Endothelial cell of umbilical vein (primary cell): Measurements from ENCODE around the gene PTS. TPM values are rescaled to one million over a fixed set of nuclear protein-coding genes. Genes with fewer than 3 reads are reported as not detected.

Experiments used
- BruUV-seq: library from RNA; stranded (reverse); fragments of 400-500 nt; replicated peaks from 2 replicates; lab custom pipeline; 2021; lab: Mats Ljungman, UMichigan
- CTCF ChIA-PET: fragments of 300-600, 350-600 bp; sonication (Branson Sonifier 250); formaldehyde crosslinking; loops from one replicate; lab custom pipeline; 2021; ENCODE audit warnings: antibody characterized with exemption, inconsistent platforms; lab: Charles Lee
- POLR2A ChIA-PET: fragments of 300-600, 350-600 bp; sonication (Branson Sonifier 250); formaldehyde crosslinking; loops from one replicate; lab custom pipeline; 2021; ENCODE audit warnings: antibody characterized with exemption, inconsistent platforms; lab: Charles Lee
- DNase-seq: peaks from one replicate; pipeline ENCODE4 v3.0.0-alpha.2; 2011; ENCODE audit warnings: low read depth, low spot score
- FAIRE-seq: peaks from 2 replicates; lab custom pipeline; 2011; peaks lifted over from hg19 to GRCh38; lab: Jason Lieb, UNC
- H2AFZ ChIP-seq: 2 replicates; pipeline ENCODE4 v1.6.0; 2012; ENCODE audit warnings: low read depth, low read length, control low read depth, inconsistent platforms
- H3K27ac ChIP-seq: 2 replicates; pipeline ENCODE4 v1.5.1; 2011; ENCODE audit warnings: low read depth, mild to moderate bottlenecking, control low read depth, low read length, moderate library complexity; ENCODE audit not compliant: insufficient read depth
- H3K27me3 ChIP-seq, 2 experiments: 2 replicates each; pipeline versions ENCODE4 v1.6.0 to v1.6.1; 2011; ENCODE audit warnings: low read length in 2 of 2, mixed read lengths in 1 of 2; ENCODE audit not compliant: control insufficient read depth in 2 of 2, insufficient read depth in 2 of 2
- H3K36me3 ChIP-seq, 2 experiments: 2 replicates in 1 of 2; 3 replicates in 1 of 2; pipeline ENCODE4 v1.5.1; 2011; ENCODE audit warnings: low read length in 2 of 2, mild to moderate bottlenecking in 1 of 2, moderate library complexity in 1 of 2; ENCODE audit not compliant: control insufficient read depth in 2 of 2, insufficient read depth in 2 of 2; ENCODE audit errors: extremely low read depth in 1 of 2
- H3K4me1 ChIP-seq: 3 replicates; pipeline ENCODE4 v1.5.1; 2011; ENCODE audit warnings: mild to moderate bottlenecking, low read length; ENCODE audit not compliant: control insufficient read depth, insufficient read depth; ENCODE audit errors: extremely low read depth
- H3K4me2 ChIP-seq: 2 replicates; pipeline ENCODE4 v1.6.1; 2011; ENCODE audit warnings: low read length, control low read depth, mixed read lengths; ENCODE audit not compliant: insufficient read depth
- H3K4me3 ChIP-seq, 3 experiments: fragments of 200-600 bp in 1 of 3; sonication (generic), shearing (Covaris generic) in 1 of 3; replicated peaks in 1 of 3; 2 replicates each; pipeline ENCODE4 v1.5.1; 2011 to 2016; ENCODE audit warnings: control low read depth in 3 of 3, low read length in 3 of 3, mild to moderate bottlenecking in 2 of 3, inconsistent platforms in 1 of 3, low read depth in 1 of 3, moderate library complexity in 1 of 3; ENCODE audit not compliant: insufficient read depth in 1 of 3
- H3K79me2 ChIP-seq: 2 replicates; pipeline ENCODE4 v1.6.0; 2012; ENCODE audit warnings: low read length, inconsistent platforms; ENCODE audit not compliant: control insufficient read depth, insufficient read depth
- H3K9ac ChIP-seq: replicated peaks from 2 replicates; pipeline ENCODE3; 2011; ENCODE audit warnings: low read length, control low read depth; ENCODE audit not compliant: insufficient read depth; ENCODE audit errors: extremely low read depth
- H3K9me1 ChIP-seq: replicated peaks from 3 replicates; pipeline ENCODE4 v1.6.0; 2011; ENCODE audit warnings: mild to moderate bottlenecking, low read length; ENCODE audit not compliant: control insufficient read depth, insufficient read depth; ENCODE audit errors: extremely low read depth
- H3K9me3 ChIP-seq: replicated peaks from 2 replicates; pipeline ENCODE4 v1.5.1; 2012; ENCODE audit warnings: low read length, inconsistent platforms; ENCODE audit not compliant: control insufficient read depth, insufficient read depth
- H4K20me1 ChIP-seq: replicated peaks from 2 replicates; pipeline ENCODE3; 2011; ENCODE audit warnings: mild to moderate bottlenecking, low read length; ENCODE audit not compliant: control insufficient read depth, insufficient read depth; ENCODE audit errors: extremely low read depth
- EZH2 ChIP-seq: IDR thresholded peaks from 2 replicates; pipeline ENCODE4 v1.6.1; 2012; ENCODE audit warnings: borderline replicate concordance, low read depth, mild to moderate bottlenecking, moderate library complexity, low read length, inconsistent platforms; ENCODE audit not compliant: severe bottlenecking
- FOS ChIP-seq: IDR thresholded peaks from 2 replicates; pipeline ENCODE4 v1.6.1; 2011; ENCODE audit warnings: mild to moderate bottlenecking, low read length, moderate library complexity, borderline replicate concordance; ENCODE audit not compliant: insufficient read depth
- GATA2 ChIP-seq: IDR thresholded peaks from 2 replicates; pipeline ENCODE4 v1.7.0; 2011; ENCODE audit warnings: low read depth, mild to moderate bottlenecking, moderate library complexity, mixed read lengths, low read length; ENCODE audit not compliant: insufficient read length, insufficient read depth
- JUN ChIP-seq: IDR thresholded peaks from 2 replicates; pipeline ENCODE4 v1.6.1; 2011; ENCODE audit warnings: borderline replicate concordance, low read depth; ENCODE audit not compliant: insufficient read length, insufficient read depth
- MYC ChIP-seq: IDR thresholded peaks from one replicate; pipeline ENCODE4 v1.6.1; 2011; ENCODE audit warnings: mild to moderate bottlenecking, low read depth, low read length
- POLR2A ChIP-seq: IDR thresholded peaks from 2 replicates; pipeline ENCODE4 v1.6.1; 2012; ENCODE audit warnings: low read depth, mild to moderate bottlenecking, control low read depth, low read length
- POLR2AphosphoS5 ChIP-seq: IDR thresholded peaks from 2 replicates; pipeline ENCODE4 v1.6.1; 2012; ENCODE audit warnings: low read depth, mild to moderate bottlenecking, control low read depth, low read length, moderate library complexity; ENCODE audit not compliant: insufficient read depth
- dilution Hi-C: fragments of 300-500 bp; cut with MboI; formaldehyde crosslinking; loops from one replicate; pipeline ENCODE4 v1.15.0; 2019; ENCODE audit warnings: low sequenced_read_pairs; ENCODE audit not compliant: extremely low pct_ligation_motif_present
- intact Hi-C: fragments of 100-400 bp; cut with micrococcal nuclease; formaldehyde crosslinking; loops from one replicate; pipeline ENCODE4 v1.10.0; 2022
- polyA plus RNA-seq, 4 experiments: library from polyadenylated mRNA; depleted of rRNA in 3 of 4; stranded (reverse) in 3 of 4; unstranded in 1 of 4; fragments of >200 nt; gene quantifications; 2 replicates each; pipeline versions ENCODE4 v1.2.1 to v1.2.3, GENCODE V29; 2011 to 2012; ENCODE audit warnings: missing spikeins in 1 of 4
- total RNA-seq: library from RNA; stranded (reverse); gene quantifications from 2 replicates; pipeline ENCODE4 v1.2.3, GENCODE V29; 2021
- TF ChIP-seq, protein P1 (sequence below), 2 donors: IDR thresholded peaks; 1 replicate in 1 of 2; 2 replicates in 1 of 2; pipeline ENCODE4 v1.5.1; 2011; ENCODE audit warnings: low read length in 2 of 2, mild to moderate bottlenecking in 2 of 2, moderate library complexity in 2 of 2, control low read depth in 1 of 2, inconsistent platforms in 1 of 2, low read depth in 1 of 2; ENCODE audit not compliant: insufficient read depth in 1 of 2; ENCODE audit errors: extremely low read depth in 1 of 2

Gene PTS
- total and polyA plus RNA-seq, 2 donors (not counting 3 experiments of a cell fraction or from before 2014, with no cell fraction given): 29.1 to 45.7 TPM

DNA sequence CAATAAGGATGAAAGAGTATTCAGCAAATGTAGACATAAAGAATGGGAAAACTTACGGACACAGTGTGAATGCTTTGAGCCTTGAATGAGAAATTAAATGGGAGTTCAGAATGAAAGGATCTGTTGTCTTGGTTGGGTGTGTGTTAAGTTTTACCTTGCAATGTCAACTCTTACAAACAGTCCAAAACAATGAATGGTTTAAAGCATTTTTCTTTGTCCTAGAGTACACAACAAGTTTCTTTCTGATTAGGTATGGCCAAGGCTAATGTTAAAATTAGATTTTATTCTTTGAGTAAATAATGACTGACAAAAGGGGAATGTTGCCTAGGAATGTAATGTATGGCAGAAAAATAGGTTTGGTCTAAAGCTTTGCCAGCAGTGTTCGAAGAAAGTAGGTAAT lies 2.5 kb downstream of the PTS start:
- Histone ChIP-seq H3K9me3 (no peaks in the 10 kb centered on the region), H3K79me2 (peaks cover 22% of the 10 kb centered on the region), H3K9ac (no peak overlapping the region), H3K9me1 (no peaks in the 10 kb centered on the region), H3K27me3 (no peaks in the 10 kb centered on the region), H4K20me1 (no peaks in the 10 kb centered on the region), H3K36me3 (peaks cover 7 to 19% of the 10 kb centered on the region in 2 experiments), H3K4me2 (no peak overlapping the region), H3K4me3 (no peak overlapping the region), H2AFZ (no peak overlapping the region), H3K27ac (no peak overlapping the region), H3K4me1 (peaks cover 10% of the 10 kb centered on the region)
- TF ChIP-seq FOS: no peak
- no peak for TF ChIP-seq GATA2
- TF ChIP-seq, protein P1, sequence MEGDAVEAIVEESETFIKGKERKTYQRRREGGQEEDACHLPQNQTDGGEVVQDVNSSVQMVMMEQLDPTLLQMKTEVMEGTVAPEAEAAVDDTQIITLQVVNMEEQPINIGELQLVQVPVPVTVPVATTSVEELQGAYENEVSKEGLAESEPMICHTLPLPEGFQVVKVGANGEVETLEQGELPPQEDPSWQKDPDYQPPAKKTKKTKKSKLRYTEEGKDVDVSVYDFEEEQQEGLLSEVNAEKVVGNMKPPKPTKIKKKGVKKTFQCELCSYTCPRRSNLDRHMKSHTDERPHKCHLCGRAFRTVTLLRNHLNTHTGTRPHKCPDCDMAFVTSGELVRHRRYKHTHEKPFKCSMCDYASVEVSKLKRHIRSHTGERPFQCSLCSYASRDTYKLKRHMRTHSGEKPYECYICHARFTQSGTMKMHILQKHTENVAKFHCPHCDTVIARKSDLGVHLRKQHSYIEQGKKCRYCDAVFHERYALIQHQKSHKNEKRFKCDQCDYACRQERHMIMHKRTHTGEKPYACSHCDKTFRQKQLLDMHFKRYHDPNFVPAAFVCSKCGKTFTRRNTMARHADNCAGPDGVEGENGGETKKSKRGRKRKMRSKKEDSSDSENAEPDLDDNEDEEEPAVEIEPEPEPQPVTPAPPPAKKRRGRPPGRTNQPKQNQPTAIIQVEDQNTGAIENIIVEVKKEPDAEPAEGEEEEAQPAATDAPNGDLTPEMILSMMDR (IDR thresholded peaks at IDR 0.05; ENCODE audit: extremely low read depth in 1 of 2, insufficient read depth in 1 of 2, low read depth in 1 of 2, low read length in 2 of 2): no peak
- TF ChIP-seq JUN: no peak
- TF ChIP-seq EZH2: no peak
- TF ChIP-seq POLR2AphosphoS5: no peak
- TF ChIP-seq MYC: no peak
- TF ChIP-seq POLR2A: no peak
- DNase-seq: no peak
- no peak for FAIRE-seq
- CTCF ChIA-PET: interaction anchor here (1.3 kb wide), 1 partner anchor 8 kb away, joined by 4 read pairs; no protein-coding TSS in a partner anchor
- BruUV-seq: no TSS peak
- POLR2A ChIA-PET: no interaction called here
- dilution Hi-C loops: no loop called here
- intact Hi-C loops: no loop called here
